Sciatic nerve (tissue), 2 donors: ENCODE results near the gene L1CAM. TPM values are rescaled to one million over a fixed set of nuclear protein-coding genes. Genes with fewer than 3 reads are reported as not detected.

ENCODE experiments used
- ATAC-seq: fragments of 200-7000 bp; cut with Tn5 transposase; one replicate; pipeline ENCODE4 v1.9.1; 2020; ENCODE audit warnings: mild to moderate bottlenecking, moderate library complexity
- DNase-seq: peaks from one replicate; pipeline ENCODE4 v3.0.0-alpha.2; 2020; ENCODE audit warnings: low spot score
- intact Hi-C: fragments of 100-400 bp; cut with DNase I; formaldehyde crosslinking; loops from one replicate; pipeline ENCODE4 v1.14.2; 2022
- total RNA-seq: library from RNA; stranded (reverse); fragmentation: NEBNext Ultra II Directional; extraction: Animal tissue kit (Norgen Biotek cat#: 25700); gene quantifications from one replicate; pipeline ENCODE4 v1.2.1, GENCODE V29; 2021
- donor health status: DM: no; HTN: no; CAD: no.
- donor health status: DM: no; HTN: no; CAD: no.

Gene L1CAM
- total RNA-seq, 1 donor from 2014 or later: 83.2 TPM

GRCh38 chrX:153868576-153869472 is 17.1 kb downstream of the L1CAM start:
- intact Hi-C loops: no loop called here
- ATAC-seq (no peak), DNase-seq (no peak)

DNA sequence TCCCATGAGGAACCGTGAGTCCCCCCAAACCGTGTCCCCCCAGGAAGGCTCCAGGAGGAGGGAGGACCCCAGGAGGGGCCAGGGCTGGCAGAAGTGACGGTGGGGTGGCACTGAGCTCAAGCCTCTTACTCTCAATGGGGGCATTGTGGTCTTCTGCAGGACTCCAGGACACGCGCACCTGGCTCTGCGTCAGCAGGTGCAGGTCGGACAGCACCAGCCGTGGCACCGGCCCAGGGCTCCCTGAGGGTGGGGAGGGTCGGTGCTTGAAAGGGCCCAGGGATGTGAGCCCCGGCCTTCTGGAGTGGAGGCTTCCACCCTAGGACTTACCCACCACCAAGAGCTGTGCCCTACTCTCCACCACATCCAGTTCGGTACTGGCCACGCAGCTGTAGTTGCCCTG is 18.3 kb downstream of the L1CAM start:
- no peak for ATAC-seq
- intact Hi-C loops: no loop called here
- DNase-seq: no peak

DNA sequence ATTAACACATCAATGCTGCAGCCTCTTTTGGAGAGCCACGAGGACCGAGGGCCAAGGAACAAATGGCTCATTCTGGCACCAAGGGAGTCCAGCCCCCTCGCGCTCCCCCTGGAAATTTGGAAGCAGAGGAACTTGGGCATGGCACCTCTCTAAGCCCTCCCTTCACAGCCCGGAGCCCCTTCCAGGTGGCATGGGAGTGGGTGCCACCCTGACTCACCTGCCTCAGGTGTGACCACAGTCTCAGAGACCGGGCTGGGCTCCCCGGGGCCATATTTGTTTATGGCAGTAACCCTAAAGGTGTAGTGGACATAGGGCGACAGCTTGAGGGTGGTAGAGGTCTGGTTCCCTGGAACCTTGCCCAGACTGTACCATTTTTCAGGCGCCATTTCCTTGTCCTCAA is 18.8 kb downstream of the L1CAM start:
- ATAC-seq (no peak), DNase-seq (no peak)
- intact Hi-C loops: no loop called here

DNA sequence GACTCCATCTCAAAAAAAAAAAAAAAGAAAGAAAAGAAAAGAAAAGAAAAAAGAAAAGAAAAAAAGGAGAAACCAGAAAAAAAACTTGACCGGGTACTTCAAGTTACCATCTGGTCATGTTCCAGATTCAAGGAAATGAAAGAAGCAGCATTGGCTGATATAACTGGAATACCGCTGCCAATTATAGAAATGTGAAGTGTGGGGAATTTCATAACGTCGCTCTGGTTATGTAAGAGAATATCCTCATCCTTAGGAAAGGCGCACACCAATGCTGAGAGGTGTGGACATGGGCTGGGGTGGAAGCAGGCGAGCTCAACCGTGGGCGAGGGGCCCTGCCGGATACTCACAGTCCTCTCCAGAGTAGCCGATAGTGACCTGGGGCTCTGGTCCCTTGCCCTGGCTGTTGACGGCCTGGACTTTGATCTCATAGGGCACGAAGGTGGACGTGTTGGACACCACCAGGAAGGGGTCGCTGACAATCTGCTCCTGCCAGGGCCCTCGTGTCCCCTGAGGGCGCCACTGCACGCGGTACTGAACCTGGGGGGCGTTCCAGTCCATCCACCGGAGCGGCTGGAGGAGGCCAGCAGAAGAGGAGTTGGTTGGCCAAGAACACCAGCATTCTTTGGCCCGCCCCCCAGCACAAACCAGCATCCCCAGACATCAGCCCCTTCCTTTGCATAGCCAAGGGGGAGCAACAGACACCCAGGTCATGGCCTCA is 19.5 kb downstream of the L1CAM start:
- DNase-seq: peak; percentile 42
- ATAC-seq: no peak
- intact Hi-C loops: no loop called here

GRCh38 chrX:153865685-153866084 is 20.3 kb downstream of the L1CAM start:
- no peak for ATAC-seq
- peak; percentile 26 for DNase-seq
- intact Hi-C loops: no loop called here

DNA sequence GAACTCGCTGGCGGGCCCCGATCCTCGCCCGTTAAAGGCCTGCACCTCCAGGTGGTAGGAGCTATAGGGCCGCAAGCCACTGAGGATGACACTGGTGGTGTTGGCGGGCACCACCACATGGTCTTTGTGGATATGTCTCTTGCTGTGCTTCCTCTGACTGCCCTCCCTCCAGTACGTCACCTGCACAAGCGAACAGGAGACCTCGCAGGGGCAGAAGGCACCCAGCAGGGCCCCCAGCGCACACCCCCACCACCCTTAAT is 20.7 kb downstream of the L1CAM start:
- intact Hi-C loops: no loop called here
- DNase-seq (no peak), ATAC-seq (no peak)

DNA sequence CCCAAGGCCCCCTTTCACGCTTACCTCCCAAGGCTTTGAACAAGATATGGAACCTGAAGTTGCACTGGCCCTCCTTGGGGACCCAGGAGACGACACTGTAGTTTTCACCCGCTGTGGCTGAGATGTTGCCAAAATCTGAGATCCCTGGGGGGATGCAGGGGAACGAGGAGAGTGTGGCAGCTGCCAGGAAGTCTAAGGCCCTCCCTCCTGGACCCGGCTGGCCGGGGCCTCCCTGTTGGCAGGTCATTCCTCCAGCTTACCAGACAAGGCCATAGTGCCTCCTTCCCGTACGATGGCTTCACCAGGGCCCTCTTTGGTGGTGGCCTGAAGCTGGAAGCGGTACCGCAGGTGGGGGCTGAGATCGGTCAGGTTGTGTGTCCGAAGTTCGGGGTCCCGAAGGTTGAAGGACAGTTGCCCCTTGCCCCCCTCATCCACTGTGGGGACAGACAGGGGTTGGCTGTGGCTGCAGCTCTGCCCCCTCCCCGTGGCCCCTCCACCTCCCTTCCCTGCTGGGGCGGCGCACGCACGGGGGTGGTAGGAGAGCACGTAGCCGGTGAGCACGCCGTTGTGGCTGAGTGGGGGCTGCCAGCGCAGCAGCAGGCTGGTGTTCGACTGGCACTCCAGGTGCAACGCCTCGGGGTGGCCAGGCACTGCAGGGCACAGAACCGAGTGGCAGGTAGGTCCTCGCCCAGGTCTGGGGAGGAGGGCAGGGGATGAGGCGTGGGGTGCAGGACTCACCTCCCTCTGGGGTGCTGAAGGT is 21.2 kb downstream of the L1CAM start:
- intact Hi-C loops: no loop called here
- ATAC-seq: no peak
- no peak for DNase-seq

DNA sequence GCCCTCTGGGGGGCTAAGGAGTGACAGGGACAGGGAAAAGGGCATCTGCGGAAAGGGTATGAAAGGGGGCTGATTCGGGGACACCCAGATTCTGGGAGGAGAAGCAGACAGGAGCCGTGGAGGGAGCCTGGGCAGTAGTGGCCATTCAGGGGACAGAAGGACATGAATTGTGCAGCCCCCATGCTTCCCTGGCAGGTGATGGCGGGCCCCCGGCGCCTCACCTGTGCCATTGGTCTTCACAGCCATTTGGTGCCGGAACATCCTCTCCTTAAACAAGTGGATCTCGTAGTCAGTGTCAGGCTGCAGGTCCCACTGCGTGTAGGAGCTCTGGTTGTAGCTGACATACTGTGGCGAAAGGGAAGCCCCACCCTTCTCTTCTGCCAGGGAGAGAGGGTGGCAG is 21.9 kb downstream of the L1CAM start:
- ATAC-seq: no peak
- intact Hi-C loops: no loop called here
- no peak for DNase-seq

GRCh38 chrX:153863251-153863991 is 22.6 kb downstream of the L1CAM start:
- intact Hi-C loops: no loop called here
- DNase-seq (no peak), ATAC-seq (no peak)

DNA sequence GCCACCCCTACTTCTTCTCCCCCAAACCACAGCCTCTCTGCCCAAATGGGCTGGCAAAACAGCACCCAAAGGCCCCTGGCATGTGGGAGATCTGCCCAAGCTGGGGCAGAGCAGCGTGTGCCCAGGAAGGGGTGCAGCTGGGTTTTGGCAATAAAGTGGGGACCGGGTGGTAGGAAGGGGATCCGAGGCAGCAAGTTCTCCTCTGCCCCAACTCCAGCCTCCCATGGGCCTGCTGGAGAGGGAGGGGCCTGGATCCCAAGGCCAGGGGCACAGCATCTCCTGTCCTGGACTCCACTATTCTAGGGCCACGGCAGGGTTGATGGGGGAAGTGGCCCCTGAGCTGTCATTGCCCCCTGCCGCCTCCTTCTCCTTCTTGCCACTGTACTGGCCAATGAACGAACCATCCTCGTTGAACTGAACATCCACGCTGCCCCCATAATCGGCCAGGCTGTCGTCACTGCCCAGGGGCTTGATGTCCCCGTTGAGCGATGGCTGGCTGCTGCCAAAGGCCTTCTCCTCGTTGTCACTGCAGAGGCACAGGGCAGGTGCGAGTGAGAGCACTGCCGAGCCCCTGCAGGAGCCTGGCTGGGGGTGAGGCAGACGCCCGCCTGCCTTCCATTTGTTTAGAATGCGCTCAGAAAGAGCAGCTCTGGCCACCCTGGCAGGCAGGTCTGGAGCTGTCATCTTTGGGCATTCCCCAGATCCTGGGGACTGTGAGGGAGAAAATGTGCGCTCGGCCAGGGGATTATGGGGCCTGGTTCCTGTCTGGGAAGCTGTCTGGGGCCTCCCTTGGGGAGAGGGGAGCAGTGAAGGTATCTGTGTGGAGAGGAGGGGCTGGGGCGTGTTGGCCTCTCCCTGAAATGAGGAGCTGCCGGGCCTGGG is 23.4 kb downstream of the L1CAM start:
- no peak for ATAC-seq
- intact Hi-C loops: no loop called here

GRCh38 chrX:153861733-153862310 is 24.2 kb downstream of the L1CAM start:
- intact Hi-C loops: no loop called here
- no peak for ATAC-seq
- no peak for DNase-seq

More for the DNA sequence above, 23.4 kb downstream of the L1CAM start:
- no peak for DNase-seq

DNA sequence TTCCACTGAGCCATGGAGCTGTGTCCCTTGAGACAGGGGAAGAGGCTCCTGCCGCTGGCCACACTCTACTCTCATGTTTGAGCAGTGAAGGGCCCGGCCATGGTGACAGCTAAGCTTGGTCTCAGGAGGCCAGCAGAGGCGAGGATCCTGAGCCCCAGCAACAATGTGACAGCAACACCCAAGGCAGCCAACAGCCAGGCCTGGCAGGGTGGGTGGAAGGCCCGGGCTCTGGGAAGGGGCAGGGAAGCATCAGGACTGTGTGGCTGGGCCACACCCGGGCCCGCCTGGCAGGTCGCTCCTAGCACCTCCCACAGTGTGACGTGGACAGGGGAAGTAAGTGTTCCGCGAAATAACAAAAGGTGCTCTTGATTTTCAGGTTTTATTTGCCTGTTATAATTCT is 24.8 kb downstream of the L1CAM start:
- DNase-seq: no peak
- intact Hi-C loops: no loop called here
- ATAC-seq: no peak

GRCh38 chrX:153857348-153857903 is 28.5 kb downstream of the L1CAM start:
- intact Hi-C loops: no loop called here
- ATAC-seq (no peak), DNase-seq (no peak)

- ATAC-seq (no peak), DNase-seq (no peak)
- intact Hi-C loops: no loop called here
Observed at GRCh38 chrX:153854702-153855101, 31.3 kb downstream of the L1CAM start.

- intact Hi-C loops: no loop called here
- ATAC-seq: no peak
- no peak for DNase-seq
Observed at GRCh38 chrX:153853902-153854267, 32.1 kb downstream of the L1CAM start.

DNA sequence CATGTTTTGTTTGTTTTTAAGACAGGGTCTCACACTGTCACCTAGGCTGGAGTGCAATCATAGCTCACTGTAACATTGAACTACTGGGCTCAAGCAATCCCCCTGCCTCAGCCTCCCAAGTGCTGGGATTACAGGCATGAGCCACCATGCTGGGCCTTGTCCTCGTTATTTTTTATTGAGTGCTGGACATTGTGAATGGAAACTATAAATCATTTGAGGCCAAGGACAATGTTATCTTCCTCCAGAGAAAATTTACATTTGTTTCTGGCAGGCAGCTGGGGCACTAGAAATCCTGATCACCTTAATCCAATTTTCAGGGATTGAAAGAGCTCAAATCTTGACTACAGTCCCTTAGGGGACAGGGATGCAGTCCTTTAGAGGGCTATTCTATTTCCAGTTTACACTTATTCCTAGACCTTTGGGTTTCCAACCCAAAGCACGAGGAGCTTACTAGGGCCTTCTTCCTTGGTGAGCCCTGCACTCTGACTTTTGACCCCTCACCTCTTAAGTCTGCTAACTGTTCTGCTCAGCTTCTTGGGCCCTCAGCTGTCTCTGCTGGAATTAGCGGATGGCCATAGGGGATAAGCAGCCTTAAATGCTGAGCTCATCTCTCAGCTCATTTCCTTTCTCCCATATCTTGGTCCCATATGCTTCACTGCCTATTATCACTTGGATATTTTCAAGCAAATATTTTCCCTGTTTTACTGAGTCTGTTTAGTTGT is 32.6 kb downstream of the L1CAM start:
- intact Hi-C loops: no loop called here
- no peak for DNase-seq
- no peak for ATAC-seq

DNA sequence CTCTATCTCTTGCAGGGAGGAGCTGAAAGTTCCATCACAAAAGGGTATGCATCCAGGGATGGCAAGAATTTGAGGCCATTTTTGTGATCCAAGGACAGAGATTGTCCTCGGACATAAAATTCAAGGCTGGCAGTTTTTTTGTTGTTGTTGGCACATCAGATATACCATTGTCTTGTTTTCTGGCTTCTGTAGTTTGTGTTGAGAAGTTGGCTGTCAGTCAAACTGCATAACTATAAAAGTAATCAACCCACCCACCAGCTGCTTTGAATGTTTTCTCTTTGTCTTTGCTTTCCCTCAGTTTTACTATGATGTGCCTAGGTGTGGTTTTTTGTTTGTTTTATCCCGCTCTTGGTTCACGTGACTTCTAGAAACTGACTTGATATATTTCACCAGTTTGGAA is 34.0 kb downstream of the L1CAM start:
- ATAC-seq: no peak
- DNase-seq: no peak
- intact Hi-C loops: no loop called here
